ENCODE results near the gene REPS1. TPM values are rescaled to one million over a fixed set of nuclear protein-coding genes. Genes with fewer than 3 reads are reported as not detected.

Gene REPS1
- total RNA-seq, 1 experiment from 2014 or later, result 74.4 TPM

GRCh38 chr6:138912308-138912707, 75.7 kb downstream of the REPS1 start:
- H3K56ac ChIP-seq (ENCODE audit: insufficient read length, low read depth, low read length), result no peak overlapping the region
- no peaks in the 10 kb centered on the region for H3K23me2 ChIP-seq (ENCODE audit: insufficient read length, low read depth, low read length, poor library complexity, severe bottlenecking)
- no peak overlapping the region for H3K14ac ChIP-seq (ENCODE audit: insufficient read depth, low read length)
- no peak for DNase-seq
- H3K79me2 ChIP-seq (ENCODE audit: insufficient read depth, low read length), result no peaks in the 10 kb centered on the region
- H3K18ac ChIP-seq (ENCODE audit: insufficient read length, low read depth, low read length), result no peak overlapping the region
- Mint-ChIP-seq H3K27me3 (ENCODE audit: low read depth) (no peaks in the 10 kb centered on the region), H3K4me3 (no peak overlapping the region), H3K27ac (peak overlapping the region in 1 of 3 experiments; percentile 62; a peak in 2 of 7 replicates), H3K36me3 (ENCODE audit: insufficient read depth in 1 of 3, low read depth in 3 of 3) (peaks cover 38 to 78% (median 73%) of the 10 kb centered on the region in 3 experiments), H3K9me3 (no peaks in the 10 kb centered on the region), H3K4me1 (no peaks in the 10 kb centered on the region)
- no peak overlapping the region for H3K4ac ChIP-seq (ENCODE audit: low read depth, low read length)
- H3K79me1 ChIP-seq (ENCODE audit: insufficient read depth, low read depth, low read length, poor library complexity, severe bottlenecking), result no peaks in the 10 kb centered on the region
- H4K91ac ChIP-seq (ENCODE audit: insufficient read length, low read depth, low read length), result no peak overlapping the region
- H2BK15ac ChIP-seq (ENCODE audit: low read depth, low read length), result no peak overlapping the region
- no peak overlapping the region for H3K4me2 ChIP-seq (ENCODE audit: insufficient read depth, insufficient read length, low read length)
- H3K27me3 ChIP-seq (ENCODE audit: insufficient read depth, low read length), result no peaks in the 10 kb centered on the region
- no peak for TF ChIP-seq CTCF (conservative IDR thresholded peaks at IDR 0.05)
- H2AK5ac ChIP-seq (ENCODE audit: insufficient read length, low read length), result no peak overlapping the region
- no peaks in the 10 kb centered on the region for H3K4me1 ChIP-seq (ENCODE audit: insufficient read depth, low read length)
- no peak overlapping the region for H3K27ac ChIP-seq (ENCODE audit: insufficient read length, low read depth, low read length)
- no peak overlapping the region for H3K23ac ChIP-seq (ENCODE audit: insufficient read length, low read depth, low read length)
- no peak overlapping the region for H2BK120ac ChIP-seq (ENCODE audit: low read depth, low read length, poor library complexity, severe bottlenecking)
- no peak overlapping the region for H2AFZ ChIP-seq (ENCODE audit: low read length)
- no peak overlapping the region for H3K9ac ChIP-seq (ENCODE audit: extremely low read depth, insufficient read length, low read length)
- no peak overlapping the region for H2BK12ac ChIP-seq (ENCODE audit: insufficient read length, low read depth, low read length)
- no CpG with 5 or more reads among the region's 3 CpGs for WGBS (ENCODE audit: extremely low coverage, insufficient read length, low lambda C conversion rate)
- H3T11ph ChIP-seq (ENCODE audit: low read length), result no peak overlapping the region
- no peak overlapping the region for H4K5ac ChIP-seq (ENCODE audit: insufficient read length, low read depth, low read length)
- no peak overlapping the region for H2BK20ac ChIP-seq (ENCODE audit: low read depth, low read length, poor library complexity, severe bottlenecking)
- no peak overlapping the region for H2BK5ac ChIP-seq (ENCODE audit: insufficient read length, low read length)
- H3K9me3 ChIP-seq (ENCODE audit: control insufficient read depth, low read depth, low read length), result no peaks in the 10 kb centered on the region
- H4K8ac ChIP-seq (replicated peaks; ENCODE audit: insufficient read length, low read depth, low read length), result no peak overlapping the region
- H4K20me1 ChIP-seq (ENCODE audit: control insufficient read depth, insufficient read depth, insufficient read length), result no peaks in the 10 kb centered on the region
